ENCODE results near the gene GREM2. TPM values are rescaled to one million over a fixed set of nuclear protein-coding genes. Genes with fewer than 3 reads are reported as not detected.

The GREM2 gene
- total and polyA plus RNA-seq, 2 of the 4 experiments (the other 2 are of a cell fraction), result 3.0 to 14.2 TPM

DNA sequence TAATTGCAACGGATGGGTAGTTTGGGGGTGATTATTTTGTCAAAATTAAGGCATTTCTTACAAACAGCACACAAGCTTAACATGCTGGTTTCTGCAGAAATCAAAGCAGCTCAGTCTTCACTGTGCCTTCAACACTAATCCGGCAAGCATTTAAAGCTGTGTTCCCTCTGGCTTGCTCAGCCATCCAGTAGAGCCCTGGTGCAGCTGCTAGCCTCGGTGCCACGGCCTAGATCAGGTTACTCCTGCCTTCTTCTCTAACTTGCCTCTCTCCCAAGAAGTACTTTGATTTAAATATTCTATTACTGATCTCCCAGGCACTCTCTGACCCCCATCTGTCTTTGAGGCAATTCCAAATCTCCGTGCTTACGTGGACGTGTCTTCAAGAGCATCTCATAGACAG, 85.6 kb downstream of the GREM2 start:
- H3K79me1 ChIP-seq (ENCODE audit: low read depth in 1 of 2, low read length in 2 of 2), result peaks cover 0 to 4% of the 10 kb centered on the region in 2 experiments; a peak in 1 of 4 replicates
- H3K4me3 ChIP-seq (ENCODE audit: insufficient read depth, low read depth, low read length), result no peak overlapping the region
- no peaks in the 10 kb centered on the region for H4K20me1 ChIP-seq (ENCODE audit: insufficient read depth, low read length)
- 0 out of 2 replicates have a peak overlapping the region, but pooled peaks have one; percentile 14 for H3K14ac ChIP-seq (replicated peaks; ENCODE audit: low read depth, low read length)
- no peak overlapping the region for H4K91ac ChIP-seq (ENCODE audit: insufficient read depth, low read depth, low read length)
- no peak overlapping the region for H4K8ac ChIP-seq (ENCODE audit: low read depth in 2 of 2, low read length in 2 of 2)
- ATAC-seq (ENCODE audit: low read depth) (peak; percentile 72), DNase-seq (peak; percentile 56)
- H2BK5ac ChIP-seq (ENCODE audit: low read depth, low read length, poor library complexity, severe bottlenecking), result no peak overlapping the region
- dilution Hi-C loops (cut with HindIII; ENCODE audit: low sequenced_read_pairs, unreplicated experiment) (no loop called here), in situ Hi-C loops (cut with MboI; ENCODE audit: low sequenced_read_pairs) (no loop called here), intact Hi-C loops (cut with micrococcal nuclease) (loop anchor here (5.0 kb wide), 1 partner anchor 36 kb away; no protein-coding TSS in a partner anchor)
- no peak overlapping the region for H3K18ac ChIP-seq (ENCODE audit: low read depth, low read length)
- 91% methylated on average over 4 of the region's 7 CpGs; no CpG with 5 or more reads in 1 of the 2 experiments for WGBS, 2 experiments (ENCODE audit: extremely low coverage in 2 of 2, insufficient read length in 1 of 2)
- no peaks in the 10 kb centered on the region; the same call in 1 of the 2 replicates for H3K36me3 ChIP-seq (ENCODE audit: control insufficient read depth, insufficient read depth, low read length)
- H3K4me2 ChIP-seq (ENCODE audit: low read depth, low read length), result no peak overlapping the region
- no peak for TF ChIP-seq NFE2L2 (IDR thresholded peaks at IDR 0.05; ENCODE audit: low read depth, low read length)
- TF ChIP-seq POLR2A (IDR thresholded peaks at IDR 0.05; ENCODE audit: low read depth, low read length), result no peak
- no peak overlapping the region for H2AK5ac ChIP-seq (ENCODE audit: low read depth, low read length)
- no peak overlapping the region for H2BK15ac ChIP-seq (ENCODE audit: low read depth, low read length)
- H3K4ac ChIP-seq (ENCODE audit: low read depth, low read length), result no peak overlapping the region
- no peak overlapping the region for H3K56ac ChIP-seq (ENCODE audit: extremely low read depth, insufficient read depth, low read length)
- no peak overlapping the region for H2AFZ ChIP-seq (replicated peaks; ENCODE audit: low read length, poor library complexity)
- no peak overlapping the region for H2BK120ac ChIP-seq (ENCODE audit: low read depth, low read length)
- no peaks in the 10 kb centered on the region for H3K27me3 ChIP-seq (ENCODE audit: control insufficient read depth, insufficient read depth, low read length)
- no peak overlapping the region for H4K5ac ChIP-seq (ENCODE audit: low read depth, low read length)
- H2AK9ac ChIP-seq (replicated peaks; ENCODE audit: low read depth, low read length, poor library complexity), result no peak overlapping the region
- peaks cover 3% of the 10 kb centered on the region; the same call in 1 of the 2 replicates for H3K9me1 ChIP-seq (ENCODE audit: insufficient read depth, low read length)
- H3K9me3 ChIP-seq (ENCODE audit: control insufficient read depth, insufficient read depth, low read length), result no peaks in the 10 kb centered on the region
- no peak overlapping the region for H2BK20ac ChIP-seq (ENCODE audit: low read depth, low read length)
- no peak overlapping the region for H3K23ac ChIP-seq (ENCODE audit: low read depth, low read length)
- H3K27ac ChIP-seq (ENCODE audit: insufficient read depth, low read length), result no peak overlapping the region
- CTCF ChIA-PET, result no interaction called here
- POLR2A ChIA-PET (ENCODE audit: unreplicated experiment), result no interaction called here
- BruUV-seq (replicated peaks), result no TSS peak
- no peaks in the 10 kb centered on the region; the same call in 1 of the 2 replicates for H3K4me1 ChIP-seq (ENCODE audit: control insufficient read depth, insufficient read depth, low read length)
- no peak overlapping the region for H3K9ac ChIP-seq (ENCODE audit: low read depth, low read length)

All from IMR-90 (cell line).